B cell (primary cell): Measurements from ENCODE around the gene ITIH1. TPM values are rescaled to one million over a fixed set of nuclear protein-coding genes. Genes with fewer than 3 reads are reported as not detected.

Experiments
- ATAC-seq: fragments of 200-7000 bp; cut with Tn5 transposase; one replicate; pipeline ENCODE4 v1.10.0; 2021; ENCODE audit warnings: low read depth, mild to moderate bottlenecking, moderate number of reproducible peaks, moderate library complexity
- CTCF ChIA-PET: fragments of 350-600 bp; sonication (Branson Sonifier 250); formaldehyde crosslinking; loops from one replicate; lab custom pipeline; 2021; ENCODE audit warnings: antibody characterized with exemption, inconsistent platforms; lab: Charles Lee
- POLR2A ChIA-PET: fragments of 350-600 bp; sonication (Branson Sonifier 250); formaldehyde crosslinking; loops from one replicate; lab custom pipeline; 2021; ENCODE audit warnings: antibody characterized with exemption; lab: Charles Lee
- DNase-seq: peaks from one replicate; pipeline ENCODE4 v3.0.0; 2013
- H2AFZ ChIP-seq: 2 replicates; pipeline ENCODE4 v1.6.1; 2012; ENCODE audit warnings: mild to moderate bottlenecking, low read depth, low read length; ENCODE audit not compliant: insufficient read depth, poor library complexity, severe bottlenecking
- H3K27ac ChIP-seq, 2 donors: 1 replicate in 1 of 2; 2 replicates in 1 of 2; pipeline ENCODE4 v1.5.1; 2012 to 2013; ENCODE audit warnings: low read length in 2 of 2, mild to moderate bottlenecking in 2 of 2, moderate library complexity in 1 of 2
- H3K27me3 ChIP-seq, 4 experiments: fragments of 200-600 bp in 1 of 4; sonication (generic) in 1 of 4; replicated peaks in 1 of 4; 1 replicate in 2 of 4; 2 replicates in 2 of 4; pipeline versions ENCODE4 v1.6.1 to v1.7.0; 2013 to 2016; ENCODE audit warnings: low read length in 3 of 4, mild to moderate bottlenecking in 2 of 4, mixed read lengths in 1 of 4, moderate library complexity in 1 of 4; ENCODE audit not compliant: insufficient read depth in 4 of 4, control insufficient read depth in 3 of 4; ENCODE audit errors: control extremely low read depth in 1 of 4
- H3K36me3 ChIP-seq, 2 experiments: replicated peaks in 1 of 2; 1 replicate in 1 of 2; 2 replicates in 1 of 2; pipeline versions ENCODE4 v1.6.1 to v1.7.1; 2013; ENCODE audit warnings: low read length in 1 of 2; ENCODE audit not compliant: insufficient read depth in 2 of 2, control insufficient read depth in 1 of 2; ENCODE audit errors: control extremely low read depth in 1 of 2, extremely low read depth in 1 of 2
- H3K4me1 ChIP-seq, 2 donors: fragments of 200-600 bp in 1 of 2; sonication (generic) in 1 of 2; 1 replicate in 1 of 2; 2 replicates in 1 of 2; pipeline versions ENCODE4 v1.5.1 to v1.6.1; 2013 to 2017; ENCODE audit warnings: low read length in 2 of 2; ENCODE audit not compliant: control insufficient read depth in 2 of 2, insufficient read depth in 2 of 2
- H3K4me2 ChIP-seq: replicated peaks from 2 replicates; pipeline ENCODE3; 2012; ENCODE audit warnings: mild to moderate bottlenecking, low read depth, low read length; ENCODE audit not compliant: poor library complexity, severe bottlenecking
- H3K4me3 ChIP-seq, 5 experiments: fragments of 200-600 bp in 1 of 5; sonication (generic) in 1 of 5; 1 replicate in 3 of 5; 2 replicates in 2 of 5; pipeline versions ENCODE4 v1.5.1 to v1.7.0; 2011 to 2016; ENCODE audit warnings: low read length in 4 of 5, mild to moderate bottlenecking in 4 of 5, low read depth in 2 of 5, control low read depth in 1 of 5, moderate library complexity in 1 of 5; ENCODE audit not compliant: insufficient read depth in 1 of 5; ENCODE audit errors: control extremely low read depth in 1 of 5, extremely low read depth in 1 of 5
- H3K79me2 ChIP-seq: fragments of 200-600 bp; sonication (generic); one replicate; pipeline ENCODE4 v1.6.0; 2016; ENCODE audit warnings: low read length; ENCODE audit not compliant: control insufficient read depth, insufficient read depth
- H3K9ac ChIP-seq: fragments of 200-600 bp; sonication (generic); 2 replicates; pipeline ENCODE4 v1.6.1; 2017; ENCODE audit warnings: mild to moderate bottlenecking, low read length, moderate library complexity
- H3K9me3 ChIP-seq, 3 donors: one replicate each; pipeline versions ENCODE4 v1.6.1 to v1.7.1; 2013; ENCODE audit warnings: low read length in 2 of 3; ENCODE audit not compliant: control insufficient read depth in 2 of 3, insufficient read depth in 1 of 3; ENCODE audit errors: control extremely low read depth in 1 of 3
- H4K20me1 ChIP-seq: 2 replicates; pipeline ENCODE4 v1.6.0; 2012; ENCODE audit warnings: mild to moderate bottlenecking, low read length; ENCODE audit not compliant: insufficient read depth, control insufficient read depth, poor library complexity, severe bottlenecking
- H3K27ac Mint-ChIP-seq: one replicate; pipeline ENCODE4 v1.8.0; 2021; ENCODE audit warnings: mixed read lengths
- H3K27me3 Mint-ChIP-seq: one replicate; pipeline ENCODE4 v1.8.0; 2021; ENCODE audit warnings: mixed read lengths
- H3K4me1 Mint-ChIP-seq: one replicate; pipeline ENCODE4 v1.8.0; 2021; ENCODE audit warnings: mixed read lengths
- H3K4me3 Mint-ChIP-seq: one replicate; pipeline ENCODE4 v1.8.0; 2021; ENCODE audit warnings: mixed read lengths
- H3K9me3 Mint-ChIP-seq: one replicate; pipeline ENCODE4 v1.8.0; 2022; ENCODE audit warnings: mixed read lengths; ENCODE audit not compliant: insufficient read depth
- EZH2 ChIP-seq: IDR thresholded peaks from 2 replicates; pipeline ENCODE4 v1.6.1; 2012; ENCODE audit warnings: borderline replicate concordance, low read depth, mild to moderate bottlenecking, moderate library complexity, low read length; ENCODE audit not compliant: insufficient read depth, poor library complexity, severe bottlenecking
- WGBS: methylation state at CpG from one replicate; pipeline ENCODE4 v1.1.5; 2013; ENCODE audit warnings: missing lambda C conversion rate; ENCODE audit not compliant: insufficient coverage; 5-methylcytosine and 5-hydroxymethylcytosine counted together
- intact Hi-C: fragments of 100-400 bp; cut with micrococcal nuclease; formaldehyde crosslinking; loops from one replicate; pipeline ENCODE4 v1.10.0; 2022
- polyA plus RNA-seq: library from polyadenylated mRNA; depleted of rRNA; stranded (reverse); fragments of >200 nt; gene quantifications from 2 replicates; pipeline ENCODE4 v1.2.3, GENCODE V29; 2012
- total RNA-seq, 2 donors: library from RNA; stranded (reverse); fragments of 120-200 nt in 1 of 2; gene quantifications; 1 replicate in 1 of 2; 2 replicates in 1 of 2; pipeline versions ENCODE4 v1.2.3 to v1.2.4, GENCODE V29; 2013 to 2022
- TF ChIP-seq, protein P1 (sequence below): fragments of 200-600 bp; IDR thresholded peaks from one replicate; pipeline ENCODE4 v1.8.0; 2022; ENCODE audit warnings: antibody characterized with exemption, mild to moderate bottlenecking

The ITIH1 gene
- total and polyA plus RNA-seq, 2 donors (not counting 1 experiment from before 2014, with no cell fraction given): 2.0 TPM; not detected in 1

DNA sequence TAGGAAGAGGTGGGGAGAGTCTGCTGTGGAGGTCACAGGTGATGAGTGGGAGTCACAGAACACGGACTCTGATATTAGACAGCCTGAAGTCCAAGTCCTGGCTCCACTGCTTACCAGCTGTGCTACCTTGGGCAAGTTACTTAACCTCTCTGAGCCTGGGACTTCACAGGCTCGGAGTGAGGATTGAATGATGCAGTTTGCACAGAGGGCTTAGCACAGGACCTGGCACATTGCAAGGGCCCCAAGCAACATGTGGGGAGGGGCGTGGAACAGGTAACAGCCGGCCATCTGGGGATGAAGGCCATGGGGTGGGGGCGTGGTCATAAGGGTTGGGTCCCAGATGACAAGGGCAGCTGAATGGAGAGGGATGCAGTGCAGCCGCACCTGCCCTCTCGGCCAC lies 12.9 kb downstream of the ITIH1 start:
- ATAC-seq (no peak), DNase-seq (no peak)
- ChIA-PET CTCF (no interaction called here), POLR2A (no interaction called here)
- Histone ChIP-seq H3K4me2 (no peak overlapping the region), H3K27me3 (no peaks in the 10 kb centered on the region), H3K79me2 (no peaks in the 10 kb centered on the region), H3K36me3 (no peaks in the 10 kb centered on the region), H4K20me1 (no peaks in the 10 kb centered on the region), H3K4me3 (no peak overlapping the region), H3K4me1 (no peaks in the 10 kb centered on the region), H3K9ac (no peak overlapping the region), H3K9me3 (no peaks in the 10 kb centered on the region), H3K27ac (no peak overlapping the region), H2AFZ (no peak overlapping the region)
- intact Hi-C loops: no loop called here
- H3K9me3 Mint-ChIP-seq: no peaks in the 10 kb centered on the region
- TF ChIP-seq, protein P1, sequence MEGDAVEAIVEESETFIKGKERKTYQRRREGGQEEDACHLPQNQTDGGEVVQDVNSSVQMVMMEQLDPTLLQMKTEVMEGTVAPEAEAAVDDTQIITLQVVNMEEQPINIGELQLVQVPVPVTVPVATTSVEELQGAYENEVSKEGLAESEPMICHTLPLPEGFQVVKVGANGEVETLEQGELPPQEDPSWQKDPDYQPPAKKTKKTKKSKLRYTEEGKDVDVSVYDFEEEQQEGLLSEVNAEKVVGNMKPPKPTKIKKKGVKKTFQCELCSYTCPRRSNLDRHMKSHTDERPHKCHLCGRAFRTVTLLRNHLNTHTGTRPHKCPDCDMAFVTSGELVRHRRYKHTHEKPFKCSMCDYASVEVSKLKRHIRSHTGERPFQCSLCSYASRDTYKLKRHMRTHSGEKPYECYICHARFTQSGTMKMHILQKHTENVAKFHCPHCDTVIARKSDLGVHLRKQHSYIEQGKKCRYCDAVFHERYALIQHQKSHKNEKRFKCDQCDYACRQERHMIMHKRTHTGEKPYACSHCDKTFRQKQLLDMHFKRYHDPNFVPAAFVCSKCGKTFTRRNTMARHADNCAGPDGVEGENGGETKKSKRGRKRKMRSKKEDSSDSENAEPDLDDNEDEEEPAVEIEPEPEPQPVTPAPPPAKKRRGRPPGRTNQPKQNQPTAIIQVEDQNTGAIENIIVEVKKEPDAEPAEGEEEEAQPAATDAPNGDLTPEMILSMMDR: no peak
- TF ChIP-seq EZH2: no peak
- no peak overlapping the region for H3K4me3 Mint-ChIP-seq
- no peaks in the 10 kb centered on the region for H3K4me1 Mint-ChIP-seq
- H3K27me3 Mint-ChIP-seq: no peaks in the 10 kb centered on the region
- H3K27ac Mint-ChIP-seq: no peak overlapping the region
- 90% methylated on average over 7 of the region's 7 CpGs for WGBS

DNA sequence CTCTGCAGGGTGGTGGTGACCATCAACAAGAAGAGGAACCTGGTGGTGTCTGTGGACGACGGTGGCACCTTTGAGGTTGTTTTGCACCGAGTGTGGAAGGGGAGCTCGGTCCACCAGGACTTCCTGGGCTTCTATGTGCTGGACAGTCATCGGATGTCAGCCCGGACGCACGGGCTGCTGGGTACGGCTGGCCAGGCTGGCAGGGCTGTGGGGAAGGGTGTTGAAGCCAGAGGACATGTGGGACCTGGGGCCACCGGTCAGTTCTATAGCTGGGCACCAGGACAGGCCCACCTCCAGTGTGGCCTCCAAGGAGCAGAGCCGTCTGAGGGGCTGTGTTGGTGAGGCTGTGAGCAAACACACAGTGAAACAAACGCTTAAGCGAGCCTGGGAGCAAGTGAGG lies 13.3 kb downstream of the ITIH1 start:
- Histone ChIP-seq H3K4me2 (no peak overlapping the region), H3K9ac (no peak overlapping the region), H3K79me2 (no peaks in the 10 kb centered on the region), H3K9me3 (no peaks in the 10 kb centered on the region), H3K27me3 (no peaks in the 10 kb centered on the region), H3K4me3 (no peak overlapping the region), H3K4me1 (no peaks in the 10 kb centered on the region), H3K36me3 (no peaks in the 10 kb centered on the region), H3K27ac (no peak overlapping the region), H4K20me1 (no peaks in the 10 kb centered on the region), H2AFZ (no peak overlapping the region)
- 93% methylated on average over 13 of the region's 13 CpGs for WGBS
- ChIA-PET POLR2A (no interaction called here), CTCF (no interaction called here)
- Mint-ChIP-seq H3K9me3 (no peaks in the 10 kb centered on the region), H3K27ac (no peak overlapping the region), H3K4me3 (no peak overlapping the region), H3K27me3 (no peaks in the 10 kb centered on the region), H3K4me1 (no peaks in the 10 kb centered on the region)
- TF ChIP-seq EZH2: no peak
- TF ChIP-seq, protein P1: no peak
- ATAC-seq: no peak
- intact Hi-C loops: no loop called here
- no peak for DNase-seq
